Transverse colon (tissue), 4 donors: ENCODE results near the gene PARVA. TPM values are rescaled to one million over a fixed set of nuclear protein-coding genes. Genes with fewer than 3 reads are reported as not detected.

Experiments used
- DNase-seq: peaks from one replicate; pipeline ENCODE4 v3.0.0-alpha.2; 2019
- H3K27ac ChIP-seq, 4 donors: fragments of 200-600 bp; sonication (generic); 2 replicates each; pipeline ENCODE4 v1.5.1; 2016 to 2018; ENCODE audit warnings: inconsistent platforms in 4 of 4
- H3K27me3 ChIP-seq: fragments of 200-600 bp; sonication (generic); 2 replicates; pipeline ENCODE4 v1.5.1; 2017; ENCODE audit warnings: inconsistent platforms
- H3K36me3 ChIP-seq, 4 donors: fragments of 200-600 bp; sonication (generic); 2 replicates each; pipeline ENCODE4 v1.5.1; 2017 to 2019; ENCODE audit warnings: inconsistent platforms in 4 of 4
- H3K4me1 ChIP-seq, 4 donors: fragments of 200-600 bp; sonication (generic); 2 replicates each; pipeline ENCODE4 v1.5.1; 2017 to 2020; ENCODE audit warnings: inconsistent platforms in 4 of 4
- H3K4me3 ChIP-seq, 4 donors: fragments of 200-600 bp; sonication (generic); 1 replicate in 1 of 4; 2 replicates in 3 of 4; pipeline versions ENCODE4 v1.5.1 to v1.6.1; 2017 to 2019; ENCODE audit warnings: inconsistent platforms in 4 of 4
- H3K9me3 ChIP-seq, 2 donors: fragments of 200-600 bp; sonication (generic); 2 replicates each; pipeline ENCODE4 v1.5.1; 2017 to 2019; ENCODE audit warnings: inconsistent platforms in 2 of 2
- CTCF ChIP-seq, 5 experiments: fragments of 200-600 bp in 3 of 5; fragments of 450-650 bp in 2 of 5; sonication (generic) in 3 of 5; IDR thresholded peaks; 1 replicate in 2 of 5; 2 replicates in 3 of 5; pipeline ENCODE4 v1.5.1; 2016 to 2017; ENCODE audit warnings: antibody characterized with exemption in 5 of 5, inconsistent platforms in 3 of 5, mild to moderate bottlenecking in 2 of 5, moderate library complexity in 1 of 5
- EP300 ChIP-seq: sonication (generic); formaldehyde crosslinking; IDR thresholded peaks from one replicate; pipeline ENCODE4 v1.6.1; 2017; ENCODE audit warnings: antibody characterized with exemption, low read depth
- POLR2A ChIP-seq: fragments of 450-650 bp; IDR thresholded peaks from one replicate; pipeline ENCODE4 v1.6.1; 2016; ENCODE audit warnings: antibody characterized with exemption, mild to moderate bottlenecking, moderate library complexity
- POLR2AphosphoS5 ChIP-seq, 3 donors: sonication (generic); formaldehyde crosslinking; IDR thresholded peaks; one replicate each; pipeline ENCODE4 v1.6.1; 2016; ENCODE audit warnings: antibody characterized with exemption in 3 of 3
- WGBS, 2 donors: methylation state at CpG; one replicate each; pipeline ENCODE4 v1.1.5; 2018; ENCODE audit warnings: low coverage in 1 of 2; 5-methylcytosine and 5-hydroxymethylcytosine counted together
- in situ Hi-C, 4 donors: fragments of 200-750 bp; cut with MboI; loops; one replicate each; pipeline versions ENCODE4 v1.15.0 to v1.15.1; 2017; ENCODE audit warnings: low sequenced_read_pairs in 3 of 4, low pct_ligation_motif_present in 1 of 4, low pct_unique_long_range_greater_than_20kb in 1 of 4
- intact Hi-C: fragments of 100-400 bp; cut with DNase I; formaldehyde crosslinking; loops from one replicate; pipeline ENCODE4 v1.15.1; 2023; ENCODE audit warnings: low total_unique reads
- total RNA-seq, 4 donors: library from RNA; depleted of rRNA; stranded (reverse); fragments of >200 nt; gene quantifications; one replicate each; pipeline ENCODE4 v1.1.0, GENCODE V29; 2016

Gene PARVA
- total RNA-seq, 4 donors from 2014 or later = 34.3 to 82.0 (median 45.1) TPM

- Histone ChIP-seq H3K36me3 (peaks cover 0 to 16% (median 3%) of the 10 kb centered on the region in 4 donors), H3K27ac (no peak overlapping the region), H3K9me3 (no peaks in the 10 kb centered on the region), H3K4me3 (no peak overlapping the region), H3K27me3 (no peaks in the 10 kb centered on the region), H3K4me1 (peaks cover under 1 to 17% (median 10%) of the 10 kb centered on the region in 4 donors)
- WGBS, 2 donors = 80% methylated on average over 7 of the region's 7 CpGs; no CpG with 5 or more reads in 1 of the 2 donors
- intact Hi-C loops (no loop called here), in situ Hi-C loops (no loop called here)
- no peak for DNase-seq
- no peak for TF ChIP-seq POLR2A
- TF ChIP-seq POLR2AphosphoS5 (IDR thresholded peaks at IDR 0.05) = no peak
- TF ChIP-seq CTCF (IDR thresholded peaks at IDR 0.05) = no peak
- no peak for TF ChIP-seq EP300
These were observed 97.5 kb downstream of the PARVA start for GRCh38 chr11:12474871-12475270.

GRCh38 chr11:12478743-12479142, 101.4 kb downstream of the PARVA start:
- WGBS, 2 donors = 70 to 72% methylated on average over 4 of the region's 4 CpGs
- TF ChIP-seq POLR2AphosphoS5 (IDR thresholded peaks at IDR 0.05) (no peak), CTCF (IDR thresholded peaks at IDR 0.05) (no peak), POLR2A (no peak), EP300 (no peak)
- in situ Hi-C loops = no loop called here
- no peak overlapping the region for H3K4me3 ChIP-seq
- intact Hi-C loops = no loop called here
- no peaks in the 10 kb centered on the region for H3K27me3 ChIP-seq
- no peak for DNase-seq
- H3K4me1 ChIP-seq = peaks cover 0 to 5% (median 0%) of the 10 kb centered on the region in 4 donors
- H3K27ac ChIP-seq = peak overlapping the region in 1 of 4 donors; percentile 1
- H3K9me3 ChIP-seq = no peaks in the 10 kb centered on the region
- peaks cover 0 to 16% (median 3%) of the 10 kb centered on the region in 4 donors for H3K36me3 ChIP-seq

GRCh38 chr11:12480401-12480800, 103.0 kb downstream of the PARVA start:
- H3K4me1 ChIP-seq = peaks cover 0 to 5% (median 0%) of the 10 kb centered on the region in 4 donors
- H3K36me3 ChIP-seq = peaks cover 0 to 11% (median 3%) of the 10 kb centered on the region in 4 donors
- WGBS, 2 donors = 88% methylated on average over 4 of the region's 4 CpGs; no CpG with 5 or more reads in 1 of the 2 donors
- intact Hi-C loops = no loop called here
- H3K4me3 ChIP-seq = no peak overlapping the region
- no peak overlapping the region for H3K27ac ChIP-seq
- H3K27me3 ChIP-seq = no peaks in the 10 kb centered on the region
- DNase-seq = no peak
- H3K9me3 ChIP-seq = no peaks in the 10 kb centered on the region
- in situ Hi-C loops = no loop called here
- TF ChIP-seq POLR2A (no peak), EP300 (no peak), POLR2AphosphoS5 (IDR thresholded peaks at IDR 0.05) (no peak), CTCF (IDR thresholded peaks at IDR 0.05) (no peak)

GRCh38 chr11:12482839-12483238, 105.5 kb downstream of the PARVA start:
- H3K36me3 ChIP-seq = peaks cover 0 to 5% (median 2%) of the 10 kb centered on the region in 4 donors

More at GRCh38 chr11:12482839-12483238, 105.5 kb downstream of the PARVA start:
- no peak for DNase-seq
- Histone ChIP-seq H3K9me3 (no peaks in the 10 kb centered on the region), H3K27ac (peak overlapping the region in 2 of 4 donors; percentile 24 to 43), H3K27me3 (no peaks in the 10 kb centered on the region), H3K4me1 (peaks cover 0 to 5% (median 0%) of the 10 kb centered on the region in 4 donors), H3K4me3 (no peak overlapping the region)
- WGBS, 2 donors = 88% methylated on average over 2 of the region's 2 CpGs; no CpG with 5 or more reads in 1 of the 2 donors
- intact Hi-C loops = no loop called here
- in situ Hi-C loops = no loop called here
- TF ChIP-seq CTCF (IDR thresholded peaks at IDR 0.05) (no peak), POLR2AphosphoS5 (IDR thresholded peaks at IDR 0.05) (no peak)
